ENCODE results near the gene KIAA1671.

The KIAA1671 gene

GRCh38 chr22:25187469-25187868 is 235.0 kb downstream of the KIAA1671 start:
- no peak for TF ChIP-seq CTCF (IDR thresholded peaks at IDR 0.05; ENCODE audit: insufficient read depth, low read depth, low read length, missing control alignments)
- H3K4me3 ChIP-seq (ENCODE audit: low read length) = no peak overlapping the region
- no peak for DNase-seq (ENCODE audit: low read depth)

GRCh38 chr22:25192406-25192805 is 239.9 kb downstream of the KIAA1671 start:
- DNase-seq (ENCODE audit: low read depth) = no peak
- no peak overlapping the region for H3K4me3 ChIP-seq (ENCODE audit: low read length)
- no peak for TF ChIP-seq CTCF (IDR thresholded peaks at IDR 0.05; ENCODE audit: insufficient read depth, low read depth, low read length, missing control alignments)

- no peak overlapping the region for H3K4me3 ChIP-seq (ENCODE audit: low read length)
- no peak for DNase-seq (ENCODE audit: low read depth)
- TF ChIP-seq CTCF (IDR thresholded peaks at IDR 0.05; ENCODE audit: insufficient read depth, low read depth, low read length, missing control alignments) = no peak
Measured at GRCh38 chr22:25193130-25193529, 240.6 kb downstream of the KIAA1671 start.

- H3K4me3 ChIP-seq (ENCODE audit: low read length) = no peak overlapping the region
- DNase-seq (ENCODE audit: low read depth) = no peak
- TF ChIP-seq CTCF (IDR thresholded peaks at IDR 0.05; ENCODE audit: insufficient read depth, low read depth, low read length, missing control alignments) = no peak
Measured at GRCh38 chr22:25193548-25193947, 241.0 kb downstream of the KIAA1671 start.

- DNase-seq (ENCODE audit: low read depth) = no peak
- no peak overlapping the region for H3K4me3 ChIP-seq (ENCODE audit: low read length)
- TF ChIP-seq CTCF (IDR thresholded peaks at IDR 0.05; ENCODE audit: insufficient read depth, low read depth, low read length, missing control alignments) = no peak
Measured at GRCh38 chr22:25196326-25196725, 243.8 kb downstream of the KIAA1671 start.

GRCh38 chr22:25197340-25197739 is 244.8 kb downstream of the KIAA1671 start:
- no peak overlapping the region for H3K4me3 ChIP-seq (ENCODE audit: low read length)
- no peak for DNase-seq (ENCODE audit: low read depth)
- no peak for TF ChIP-seq CTCF (IDR thresholded peaks at IDR 0.05; ENCODE audit: insufficient read depth, low read depth, low read length, missing control alignments)

GRCh38 chr22:25199731-25200520 is 247.4 kb downstream of the KIAA1671 start, which contains the start of gene CRYBB3:
CRYBB3 (plus strand) TSS chr22:25199858; CDS start chr22:25201397, 1,539 bp downstream.
- no peak for DNase-seq (ENCODE audit: low read depth)
- no peak for TF ChIP-seq CTCF (IDR thresholded peaks at IDR 0.05; ENCODE audit: insufficient read depth, low read depth, low read length, missing control alignments)
- H3K4me3 ChIP-seq (ENCODE audit: low read length) = no peak within 1 kb of the TSS

Data from epithelial cell of esophagus (primary cell).